Neuron (in vitro differentiated cells): ENCODE measurements around the gene EML4.

Source experiments
- H2AFZ ChIP-seq: one replicate; pipeline ENCODE4 v1.6.1; 2013; ENCODE audit warnings: low read depth, mild to moderate bottlenecking, inconsistent platforms, low read length, moderate library complexity
- H3K27me3 ChIP-seq: one replicate; pipeline ENCODE4 v1.6.1; 2013; ENCODE audit warnings: low read length; ENCODE audit not compliant: insufficient read depth
- H3K36me3 ChIP-seq: one replicate; pipeline ENCODE4 v1.6.1; 2013; ENCODE audit warnings: low read length; ENCODE audit not compliant: insufficient read depth
- H3K4me1 ChIP-seq: one replicate; pipeline ENCODE4 v1.6.1; 2013; ENCODE audit warnings: low read length; ENCODE audit not compliant: insufficient read depth
- H3K4me3 ChIP-seq: 2 replicates; pipeline ENCODE4 v1.5.1; 2013; ENCODE audit warnings: mild to moderate bottlenecking, low read length, moderate library complexity
- H3K9me3 ChIP-seq: one replicate; pipeline ENCODE4 v1.6.1; 2013; ENCODE audit warnings: low read length

EML4 gene

DNA sequence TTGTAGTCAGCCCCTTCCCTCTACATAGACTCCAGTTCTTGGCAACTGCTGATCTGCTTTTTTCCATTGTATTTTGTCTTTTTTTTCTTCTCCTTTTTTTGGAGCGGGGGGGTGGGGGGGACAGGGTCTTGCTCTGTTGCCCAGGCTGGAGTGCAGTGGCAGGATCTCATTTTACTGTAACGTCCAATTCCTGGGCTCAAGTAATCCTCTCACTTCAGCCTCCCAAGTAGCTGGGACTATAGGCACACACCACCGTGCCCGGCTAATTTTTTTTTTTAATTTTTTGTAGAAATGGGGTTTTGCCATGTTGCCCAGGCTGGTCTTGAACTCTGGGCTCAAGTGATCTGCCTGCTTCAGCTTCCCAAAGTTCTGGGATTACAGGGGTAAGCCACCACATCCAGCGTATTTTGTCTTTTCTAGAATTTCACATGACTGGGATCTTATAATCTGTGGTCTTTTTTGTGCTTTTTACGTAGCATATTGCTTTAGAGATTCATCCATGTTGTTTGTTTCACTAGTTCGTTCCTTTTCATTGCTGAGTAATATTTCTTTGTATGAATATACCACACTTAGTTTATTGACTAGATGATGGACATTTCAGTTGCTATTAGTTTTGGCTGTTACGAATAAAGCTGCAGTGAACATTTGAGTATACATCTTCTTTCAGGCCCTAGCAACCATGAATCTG lies 17.9 kb downstream of the EML4 start:
- Histone ChIP-seq H3K27me3 (no peaks in the 10 kb centered on the region), H3K36me3 (no peaks in the 10 kb centered on the region), H3K4me3 (no peak overlapping the region), H2AFZ (no peak overlapping the region), H3K9me3 (no peaks in the 10 kb centered on the region), H3K4me1 (no peaks in the 10 kb centered on the region)

DNA sequence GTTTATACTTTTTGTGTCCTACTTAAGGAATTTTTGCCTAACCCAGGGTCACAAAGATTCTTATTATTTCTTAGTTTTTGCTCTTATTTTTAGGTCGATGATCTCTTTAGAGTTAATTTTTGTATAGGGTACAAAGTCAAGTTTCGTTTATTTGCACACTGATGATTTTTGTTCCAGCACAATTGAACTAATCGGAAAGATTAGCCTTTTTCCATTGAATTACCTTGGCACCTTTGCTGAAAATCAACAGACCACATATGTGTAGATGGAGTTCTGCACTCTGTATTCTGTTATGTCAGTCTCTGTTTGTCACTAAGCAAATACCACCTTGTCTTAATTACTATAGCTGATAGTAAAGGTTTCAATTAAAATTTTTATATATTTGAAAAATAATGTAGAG lies 18.7 kb downstream of the EML4 start:
- H3K4me3 ChIP-seq: no peak overlapping the region
- no peak overlapping the region for H2AFZ ChIP-seq
- H3K9me3 ChIP-seq: no peaks in the 10 kb centered on the region
- H3K36me3 ChIP-seq: no peaks in the 10 kb centered on the region
- H3K27me3 ChIP-seq: no peaks in the 10 kb centered on the region
- no peaks in the 10 kb centered on the region for H3K4me1 ChIP-seq

DNA sequence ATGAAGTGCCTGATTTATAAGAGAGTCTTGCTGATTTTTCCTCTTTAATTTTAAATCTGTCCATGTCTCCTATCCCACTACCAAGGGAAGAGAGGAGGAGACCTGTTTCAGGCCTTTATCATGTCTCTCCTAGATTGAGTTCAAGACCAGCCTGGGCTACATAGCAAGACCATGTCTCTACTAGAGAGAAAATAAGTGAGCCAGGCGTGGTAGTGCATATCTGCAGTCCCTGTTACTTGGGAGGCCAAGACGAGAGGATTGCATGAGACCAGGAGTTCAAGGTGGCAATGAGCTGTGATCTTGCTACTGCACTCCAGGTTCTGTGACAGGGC lies 20.0 kb downstream of the EML4 start:
- Histone ChIP-seq H3K4me1 (peaks cover 5% of the 10 kb centered on the region), H3K36me3 (no peaks in the 10 kb centered on the region), H3K9me3 (no peaks in the 10 kb centered on the region), H3K4me3 (no peak overlapping the region), H2AFZ (no peak overlapping the region), H3K27me3 (no peaks in the 10 kb centered on the region)

DNA sequence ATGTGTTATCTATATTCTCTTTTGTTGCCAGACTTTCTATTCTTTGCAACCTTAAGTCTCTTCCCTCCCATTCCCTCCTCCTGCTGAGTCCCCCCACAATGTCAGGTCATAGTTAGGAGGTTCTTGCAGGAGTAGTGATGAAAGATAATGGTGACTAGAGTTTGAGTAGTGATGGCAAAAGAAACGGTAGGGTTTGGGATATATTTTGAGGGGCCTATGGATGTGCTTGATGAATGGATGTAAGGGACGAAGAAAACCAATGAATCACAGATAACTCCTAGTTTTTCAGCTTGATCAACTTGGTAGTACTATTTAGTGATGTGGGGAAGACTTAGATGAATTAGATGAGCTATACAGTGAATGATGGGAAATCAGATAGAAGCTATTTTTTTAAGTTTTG lies 21.0 kb downstream of the EML4 start:
- H3K4me1 ChIP-seq: peaks cover 5% of the 10 kb centered on the region
- no peak overlapping the region for H3K4me3 ChIP-seq
- H3K36me3 ChIP-seq: no peaks in the 10 kb centered on the region
- no peak overlapping the region for H2AFZ ChIP-seq
- no peaks in the 10 kb centered on the region for H3K27me3 ChIP-seq
- H3K9me3 ChIP-seq: no peaks in the 10 kb centered on the region

DNA sequence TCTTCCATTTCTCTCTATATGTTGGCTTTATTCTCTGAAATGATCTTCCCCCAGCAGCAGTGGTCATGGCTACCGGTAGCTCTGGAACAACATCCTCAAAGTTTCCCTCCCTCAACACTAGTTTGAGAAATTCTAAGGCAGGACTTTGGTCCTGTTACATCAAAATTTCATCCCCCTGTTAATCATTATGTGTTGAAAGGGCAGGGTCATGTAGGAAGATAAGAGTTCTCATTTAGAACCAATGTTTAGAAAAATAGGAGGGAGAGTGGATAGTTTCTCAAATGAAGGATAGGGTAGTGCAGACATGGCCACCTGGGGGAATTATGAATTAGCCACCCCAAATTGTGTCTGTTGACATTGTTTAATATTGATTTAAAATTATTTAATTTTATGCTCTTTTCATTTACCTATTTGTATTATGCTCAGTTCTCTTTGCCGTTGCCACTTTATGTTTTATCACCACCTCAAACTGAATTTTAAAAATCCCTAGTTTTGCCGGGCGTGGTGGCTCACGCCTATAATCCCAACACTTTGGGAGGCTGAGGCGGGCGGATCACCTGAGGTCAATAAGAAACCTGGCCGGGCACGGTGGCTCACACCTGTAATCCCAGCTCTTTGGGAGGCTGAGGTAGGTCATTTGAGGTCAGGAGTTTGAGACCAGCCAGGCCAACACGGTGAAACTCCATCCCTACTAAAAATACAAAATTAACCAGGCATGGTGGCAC lies 22.3 kb downstream of the EML4 start:
- H3K9me3 ChIP-seq: no peaks in the 10 kb centered on the region
- peaks cover 5% of the 10 kb centered on the region for H3K4me1 ChIP-seq
- H3K27me3 ChIP-seq: no peaks in the 10 kb centered on the region
- no peaks in the 10 kb centered on the region for H3K36me3 ChIP-seq
- H2AFZ ChIP-seq: no peak overlapping the region
- H3K4me3 ChIP-seq: no peak overlapping the region

DNA sequence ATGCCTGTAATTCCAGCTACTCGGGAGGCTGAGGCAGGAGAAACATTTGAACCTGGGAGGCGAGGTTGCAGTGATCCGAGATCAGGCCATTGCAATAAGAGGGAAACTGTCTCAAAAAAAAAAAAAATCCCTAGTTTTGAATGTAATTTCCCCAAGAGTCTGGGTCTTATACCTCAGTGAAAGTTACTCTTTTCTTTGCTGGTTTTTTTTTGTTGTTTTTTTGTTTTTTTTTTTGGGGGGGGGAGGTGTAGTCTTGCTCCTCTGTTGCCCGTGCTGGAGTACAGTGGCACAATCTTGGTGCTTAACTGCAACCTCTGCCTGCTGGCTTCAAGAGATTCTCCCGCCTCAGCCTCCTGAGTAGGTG lies 22.8 kb downstream of the EML4 start:
- Histone ChIP-seq H3K27me3 (no peaks in the 10 kb centered on the region), H2AFZ (no peak overlapping the region), H3K4me3 (no peak overlapping the region), H3K36me3 (no peaks in the 10 kb centered on the region), H3K4me1 (peaks cover 5% of the 10 kb centered on the region), H3K9me3 (no peaks in the 10 kb centered on the region)

DNA sequence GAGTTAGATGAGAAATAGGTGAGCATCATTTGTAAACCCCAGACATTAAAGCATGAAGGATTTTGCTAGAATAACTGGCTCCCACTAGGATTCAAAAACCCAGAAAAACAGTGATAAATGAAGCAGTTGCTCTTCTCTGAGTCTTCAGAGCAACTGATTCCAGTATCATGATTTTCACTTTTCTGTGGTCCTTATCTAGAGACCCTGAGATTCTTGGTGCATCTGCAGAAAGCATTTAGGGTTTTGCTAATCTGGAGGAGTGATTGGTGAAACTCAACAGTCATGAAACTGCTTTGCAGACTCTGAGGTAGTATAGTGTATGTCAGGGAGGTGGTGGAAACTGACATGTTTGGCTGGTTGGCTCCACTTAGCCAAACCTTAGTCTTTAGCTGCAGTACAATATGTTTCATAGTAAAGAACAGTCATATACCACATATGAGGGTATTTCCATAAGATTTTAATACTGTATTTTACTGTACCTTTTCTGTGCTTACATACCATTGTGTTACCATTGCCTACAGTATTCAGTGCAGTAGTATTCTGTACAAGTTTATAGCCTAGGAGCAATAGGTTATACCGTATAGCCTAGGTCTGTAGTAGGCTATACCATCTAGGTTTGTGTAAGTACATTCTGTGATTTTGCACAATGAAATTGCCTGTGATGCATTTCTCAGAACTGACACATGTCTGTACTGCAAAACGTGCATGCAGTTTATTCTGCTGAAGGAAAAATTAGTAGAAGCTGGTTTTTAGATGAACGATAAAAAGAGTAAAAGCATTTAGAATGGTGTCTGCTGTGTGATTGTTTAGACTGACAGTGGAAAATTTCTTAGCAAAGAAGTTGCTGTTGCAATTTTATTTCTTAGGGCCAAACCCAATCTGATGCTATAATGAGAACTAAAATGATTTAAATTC lies 23.8 kb downstream of the EML4 start:
- Histone ChIP-seq H3K4me1 (peaks cover 5% of the 10 kb centered on the region), H3K9me3 (no peaks in the 10 kb centered on the region), H3K27me3 (no peaks in the 10 kb centered on the region), H3K4me3 (no peak overlapping the region), H2AFZ (no peak overlapping the region), H3K36me3 (no peaks in the 10 kb centered on the region)

DNA sequence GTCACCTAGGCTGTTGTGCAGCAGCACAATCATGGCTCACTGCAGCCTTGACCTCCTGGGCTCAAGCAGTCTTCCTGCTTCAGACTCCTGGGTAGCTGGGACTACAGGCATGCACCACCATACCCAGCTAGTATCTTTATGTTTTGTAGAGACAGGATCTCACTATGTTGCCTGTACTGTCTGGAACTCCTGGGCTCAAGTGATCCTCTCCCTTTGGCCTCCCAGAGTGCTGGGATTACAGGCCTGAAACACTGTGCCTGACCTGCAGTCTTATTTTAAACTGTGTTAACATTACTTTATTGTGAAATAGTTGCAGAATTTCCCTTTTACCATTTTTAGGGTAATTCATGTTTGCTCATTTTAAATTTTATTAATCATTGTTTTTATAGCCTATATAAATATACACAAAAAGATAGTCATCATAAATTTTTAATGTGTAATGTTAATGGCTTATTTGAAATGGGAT lies 24.6 kb downstream of the EML4 start:
- H2AFZ ChIP-seq: no peak overlapping the region
- H3K9me3 ChIP-seq: no peaks in the 10 kb centered on the region
- H3K4me1 ChIP-seq: peaks cover 5% of the 10 kb centered on the region
- H3K27me3 ChIP-seq: no peaks in the 10 kb centered on the region
- no peak overlapping the region for H3K4me3 ChIP-seq
- no peaks in the 10 kb centered on the region for H3K36me3 ChIP-seq

DNA sequence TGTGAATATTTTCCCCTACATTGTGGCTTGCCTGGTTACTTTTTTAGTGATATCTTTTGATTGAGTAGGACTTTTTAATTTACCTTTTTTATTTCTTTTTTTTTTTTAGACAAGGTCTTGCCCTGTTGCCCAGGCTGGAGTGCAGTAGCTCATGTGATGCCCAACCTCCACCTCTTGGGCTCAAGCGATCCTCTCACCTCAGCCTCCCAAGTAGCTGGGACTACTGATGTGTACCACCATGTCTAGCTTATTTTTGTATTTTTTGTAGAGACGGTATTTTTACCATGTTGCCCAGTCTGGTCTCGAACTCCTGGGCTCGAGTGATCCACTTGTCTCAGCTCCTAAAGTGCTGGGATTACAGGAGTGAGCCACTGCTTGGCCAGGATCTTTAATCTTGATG lies 25.3 kb downstream of the EML4 start:
- H2AFZ ChIP-seq: no peak overlapping the region
- no peaks in the 10 kb centered on the region for H3K36me3 ChIP-seq
- peaks cover 1% of the 10 kb centered on the region for H3K9me3 ChIP-seq
- no peaks in the 10 kb centered on the region for H3K27me3 ChIP-seq
- peaks cover 5% of the 10 kb centered on the region for H3K4me1 ChIP-seq
- no peak overlapping the region for H3K4me3 ChIP-seq

DNA sequence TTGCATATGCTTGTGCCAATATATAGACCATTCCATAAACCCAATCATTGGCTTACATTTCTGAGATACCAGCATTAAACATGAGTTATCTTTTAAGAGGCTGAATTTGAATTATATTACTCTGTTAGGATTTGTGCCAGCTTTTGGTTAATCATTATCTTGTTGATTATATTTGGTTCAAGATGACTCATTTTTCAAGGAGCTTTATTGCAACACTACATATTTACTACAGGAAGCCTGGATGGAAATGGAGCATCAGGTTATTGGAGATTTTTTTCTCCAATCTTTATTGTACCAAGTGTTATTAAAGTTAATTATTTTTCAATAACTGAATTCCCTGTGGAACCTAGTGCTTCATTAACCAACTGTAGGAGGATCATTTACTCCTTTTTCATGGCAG lies 26.4 kb downstream of the EML4 start:
- no peak overlapping the region for H2AFZ ChIP-seq
- no peaks in the 10 kb centered on the region for H3K27me3 ChIP-seq
- no peak overlapping the region for H3K4me3 ChIP-seq
- no peaks in the 10 kb centered on the region for H3K36me3 ChIP-seq
- H3K9me3 ChIP-seq: peaks cover 1% of the 10 kb centered on the region
- H3K4me1 ChIP-seq: peaks cover 5% of the 10 kb centered on the region

DNA sequence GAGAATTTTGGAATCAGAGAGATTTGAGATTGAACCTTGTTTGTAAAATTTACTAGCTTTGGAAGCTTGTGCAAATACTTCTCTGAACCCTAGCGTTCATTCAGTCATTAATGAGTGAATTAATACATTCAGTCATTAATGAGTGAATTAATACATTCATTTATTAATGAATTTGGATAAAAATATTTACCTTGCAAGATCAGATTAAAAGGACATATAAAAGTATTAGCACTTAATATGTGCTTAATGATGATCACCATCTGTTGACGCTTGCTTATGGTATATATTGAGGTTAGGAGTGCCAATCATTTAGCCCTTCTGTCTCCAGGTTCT lies 26.9 kb downstream of the EML4 start:
- Histone ChIP-seq H2AFZ (no peak overlapping the region), H3K27me3 (no peaks in the 10 kb centered on the region), H3K9me3 (peaks cover 1% of the 10 kb centered on the region), H3K4me3 (no peak overlapping the region), H3K4me1 (peaks cover 5% of the 10 kb centered on the region), H3K36me3 (no peaks in the 10 kb centered on the region)

DNA sequence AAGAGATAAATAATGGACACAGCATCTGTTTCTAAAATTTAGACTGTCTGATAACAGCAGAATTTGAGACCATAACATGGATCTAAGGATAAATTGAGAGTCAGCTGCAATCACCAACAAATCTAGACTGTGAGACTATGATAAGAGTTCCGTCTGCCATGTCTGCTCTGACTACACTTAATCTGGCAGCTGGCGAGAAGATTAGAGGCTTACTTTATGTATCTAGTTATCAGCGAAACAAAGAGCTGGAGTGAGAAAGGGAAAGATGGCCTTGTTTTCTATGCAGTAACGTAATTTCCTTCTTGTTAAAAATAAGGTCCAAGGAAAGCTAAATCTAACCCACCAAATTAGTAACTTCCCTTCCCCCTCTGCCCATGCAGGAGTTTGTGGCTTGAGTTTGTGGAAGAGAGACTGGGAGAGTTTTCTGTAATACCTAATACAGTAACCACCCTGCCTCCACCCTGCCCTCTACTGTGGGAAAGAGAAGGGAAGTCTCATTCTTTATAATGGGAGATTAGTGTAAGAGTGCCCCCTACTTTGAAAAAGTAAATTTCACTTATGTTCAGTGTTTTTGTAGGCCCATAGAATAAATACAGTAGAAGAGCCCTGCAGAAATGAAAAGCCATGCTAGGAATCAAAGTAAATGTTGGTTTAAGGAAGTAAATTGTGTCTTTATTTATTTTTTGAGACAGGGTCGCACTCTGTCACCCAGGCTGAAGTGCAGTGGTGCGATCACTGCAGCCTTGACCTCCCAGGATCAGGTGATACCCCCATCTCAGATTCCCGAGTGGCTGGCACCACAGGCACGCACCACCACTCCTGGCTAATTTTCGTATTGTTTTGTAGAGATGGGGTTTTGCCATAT lies 27.5 kb downstream of the EML4 start:
- Histone ChIP-seq H3K9me3 (peaks cover 1% of the 10 kb centered on the region), H2AFZ (no peak overlapping the region), H3K4me1 (peaks cover 5% of the 10 kb centered on the region), H3K27me3 (no peaks in the 10 kb centered on the region), H3K4me3 (no peak overlapping the region), H3K36me3 (no peaks in the 10 kb centered on the region)
